ENCODE results near the gene SLC4A4.

- TF ChIP-seq POU2F2 (IDR thresholded peaks at IDR 0.05; ENCODE audit: borderline replicate concordance, low read depth, low read length): no peak
- TF ChIP-seq POLR2A (IDR thresholded peaks at IDR 0.05; ENCODE audit: low read depth, low read length): no peak
- TF ChIP-seq CREB1 (IDR thresholded peaks at IDR 0.05; ENCODE audit: low read depth): no peak
- no peak for TF ChIP-seq EED (IDR thresholded peaks at IDR 0.05; ENCODE audit: low read depth)
- no peak for TF ChIP-seq CTCF (IDR thresholded peaks at IDR 0.05 in 2 of 3, conservative IDR thresholded peaks at IDR 0.05 in 1 of 3; ENCODE audit: control insufficient read depth in 2 of 3, extremely low read depth in 1 of 3, insufficient read depth in 1 of 3, low read depth in 3 of 3, low read length in 3 of 3)
- no peak for TF ChIP-seq RCOR1 (conservative IDR thresholded peaks at IDR 0.05; ENCODE audit: low read depth, low read length)
- TF ChIP-seq E4F1 (IDR thresholded peaks at IDR 0.05; ENCODE audit: borderline replicate concordance, partially characterized antibody): no peak
- no peak for TF ChIP-seq PKNOX1 (IDR thresholded peaks at IDR 0.05)
- no peak for TF ChIP-seq MAX (IDR thresholded peaks at IDR 0.05; ENCODE audit: low read depth, low read length)
- TF ChIP-seq ATF3 (IDR thresholded peaks at IDR 0.05; ENCODE audit: borderline replicate concordance, extremely low read depth, low read depth, low read length): no peak
Measured at GRCh38 chr4:71290476-71290875, 48.3 kb upstream of the SLC4A4 start.

Data from GM12878 (cell line).